H9 (cell line): ENCODE results near the gene RAI14. TPM values are rescaled to one million over a fixed set of nuclear protein-coding genes. Genes with fewer than 3 reads are reported as not detected.

ENCODE experiments used
- DNase-seq: peaks from one replicate; pipeline ENCODE4 v3.0.0-alpha.2; 2017
- H2AFZ ChIP-seq: one replicate; pipeline ENCODE4 v1.6.1; 2013; ENCODE audit warnings: mild to moderate bottlenecking, low read length, control low read depth, moderate library complexity
- H2AK5ac ChIP-seq: 2 replicates; pipeline ENCODE4 v1.6.1; 2013; ENCODE audit warnings: low read length, control low read depth, mixed read lengths; ENCODE audit not compliant: insufficient read length
- H2BK120ac ChIP-seq: one replicate; pipeline ENCODE4 v1.6.1; 2013; ENCODE audit warnings: low read depth, mild to moderate bottlenecking, low read length, control low read depth, inconsistent platforms; ENCODE audit not compliant: poor library complexity, severe bottlenecking
- H2BK12ac ChIP-seq: 2 replicates; pipeline ENCODE4 v1.6.1; 2013; ENCODE audit warnings: low read length, control low read depth, mixed read lengths, low read depth; ENCODE audit not compliant: insufficient read length
- H2BK15ac ChIP-seq: 2 replicates; pipeline ENCODE4 v1.6.1; 2013; ENCODE audit warnings: low read depth, low read length, control low read depth
- H2BK20ac ChIP-seq: one replicate; pipeline ENCODE4 v1.6.1; 2013; ENCODE audit warnings: low read depth, mild to moderate bottlenecking, low read length, control low read depth, inconsistent platforms; ENCODE audit not compliant: poor library complexity, severe bottlenecking
- H2BK5ac ChIP-seq: 2 replicates; pipeline ENCODE4 v1.6.1; 2013; ENCODE audit warnings: low read length, control low read depth, mixed read lengths; ENCODE audit not compliant: insufficient read length
- H3K14ac ChIP-seq: 2 replicates; pipeline ENCODE4 v1.6.1; 2013; ENCODE audit warnings: low read length, control low read depth; ENCODE audit not compliant: insufficient read depth
- H3K18ac ChIP-seq: 2 replicates; pipeline ENCODE4 v1.6.1; 2013; ENCODE audit warnings: low read depth, mild to moderate bottlenecking, mixed read lengths, low read length, control low read depth; ENCODE audit not compliant: insufficient read length
- H3K23ac ChIP-seq: 2 replicates; pipeline ENCODE4 v1.6.1; 2013; ENCODE audit warnings: low read length, control low read depth, mixed read lengths, low read depth; ENCODE audit not compliant: insufficient read length
- H3K23me2 ChIP-seq: 2 replicates; pipeline ENCODE4 v1.6.1; 2013; ENCODE audit warnings: low read depth, mild to moderate bottlenecking, mixed read lengths, low read length, control low read depth; ENCODE audit not compliant: insufficient read length, poor library complexity, severe bottlenecking
- H3K27ac ChIP-seq: 2 replicates; pipeline ENCODE4 v1.5.1; 2013; ENCODE audit warnings: low read length, control low read depth, mixed read lengths, low read depth; ENCODE audit not compliant: insufficient read length
- H3K27me3 ChIP-seq: 2 replicates; pipeline ENCODE4 v1.6.1; 2013; ENCODE audit warnings: low read length, control low read depth, inconsistent platforms; ENCODE audit not compliant: insufficient read depth
- H3K4ac ChIP-seq: 2 replicates; pipeline ENCODE4 v1.6.1; 2013; ENCODE audit warnings: low read depth, mild to moderate bottlenecking, control low read depth, inconsistent platforms, low read length, moderate library complexity
- H3K4me1 ChIP-seq: 2 replicates; pipeline ENCODE4 v1.6.1; 2013; ENCODE audit warnings: low read length, control low read depth, inconsistent platforms; ENCODE audit not compliant: insufficient read depth
- H3K4me2 ChIP-seq: 2 replicates; pipeline ENCODE4 v1.6.1; 2013; ENCODE audit warnings: low read length, control low read depth, mixed read lengths; ENCODE audit not compliant: insufficient read length, insufficient read depth
- H3K56ac ChIP-seq: 2 replicates; pipeline ENCODE4 v1.6.1; 2013; ENCODE audit warnings: low read depth, mild to moderate bottlenecking, mixed read lengths, low read length, control low read depth; ENCODE audit not compliant: insufficient read length
- H3K79me1 ChIP-seq: 2 replicates; pipeline ENCODE4 v1.6.1; 2013; ENCODE audit warnings: low read depth, mild to moderate bottlenecking, moderate library complexity, low read length, control low read depth, inconsistent platforms; ENCODE audit not compliant: insufficient read depth, poor library complexity, severe bottlenecking
- H3K79me2 ChIP-seq: 2 replicates; pipeline ENCODE4 v1.6.1; 2013; ENCODE audit warnings: low read length, control low read depth, inconsistent platforms; ENCODE audit not compliant: insufficient read depth
- H3K9ac ChIP-seq: 2 replicates; pipeline ENCODE4 v1.6.1; 2013; ENCODE audit warnings: low read length, control low read depth, mixed read lengths; ENCODE audit not compliant: insufficient read length; ENCODE audit errors: extremely low read depth
- H3K9me3 ChIP-seq: one replicate; pipeline ENCODE4 v1.6.1; 2013; ENCODE audit warnings: low read depth, low read length, inconsistent platforms; ENCODE audit not compliant: control insufficient read depth
- H3T11ph ChIP-seq: one replicate; pipeline ENCODE4 v1.6.1; 2013; ENCODE audit warnings: mild to moderate bottlenecking, low read length, control low read depth, inconsistent platforms
- H4K20me1 ChIP-seq: one replicate; pipeline ENCODE4 v1.6.1; 2013; ENCODE audit not compliant: control insufficient read depth, insufficient read length, insufficient read depth
- H4K5ac ChIP-seq: 2 replicates; pipeline ENCODE4 v1.6.1; 2013; ENCODE audit warnings: low read depth, mild to moderate bottlenecking, mixed read lengths, low read length, control low read depth; ENCODE audit not compliant: insufficient read length
- H4K8ac ChIP-seq: replicated peaks from 2 replicates; pipeline ENCODE4 v1.6.1; 2013; ENCODE audit warnings: low read length, control low read depth, mixed read lengths, low read depth; ENCODE audit not compliant: insufficient read length
- H4K91ac ChIP-seq: 2 replicates; pipeline ENCODE4 v1.6.1; 2013; ENCODE audit warnings: low read depth, mild to moderate bottlenecking, moderate library complexity, mixed read lengths, low read length, control low read depth; ENCODE audit not compliant: insufficient read length
- H3K27ac Mint-ChIP-seq, 3 experiments: 2 replicates in 2 of 3; 3 replicates in 1 of 3; pipeline ENCODE4 v1.8.0; 2020 to 2021; ENCODE audit warnings: mixed read lengths in 3 of 3, mild to moderate bottlenecking in 1 of 3, moderate library complexity in 1 of 3
- H3K27me3 Mint-ChIP-seq: 2 replicates; pipeline ENCODE4 v1.8.0; 2021; ENCODE audit warnings: low read depth, mild to moderate bottlenecking, moderate library complexity, mixed read lengths
- H3K36me3 Mint-ChIP-seq, 3 experiments: 2 replicates in 2 of 3; 3 replicates in 1 of 3; pipeline ENCODE4 v1.8.0; 2020 to 2021; ENCODE audit warnings: low read depth in 3 of 3, mixed read lengths in 3 of 3; ENCODE audit not compliant: insufficient read depth in 1 of 3
- H3K4me1 Mint-ChIP-seq, 2 experiments: 2 replicates each; pipeline ENCODE4 v1.8.0; 2020; ENCODE audit warnings: mixed read lengths in 2 of 2
- H3K4me3 Mint-ChIP-seq, 2 experiments: 2 replicates in 1 of 2; 3 replicates in 1 of 2; pipeline ENCODE4 v1.8.0; 2020 to 2021; ENCODE audit warnings: mild to moderate bottlenecking in 2 of 2, mixed read lengths in 2 of 2, moderate library complexity in 1 of 2
- H3K9me3 Mint-ChIP-seq, 2 experiments: 2 replicates in 1 of 2; 3 replicates in 1 of 2; pipeline ENCODE4 v1.8.0; 2020; ENCODE audit warnings: mild to moderate bottlenecking in 2 of 2, mixed read lengths in 2 of 2, moderate library complexity in 1 of 2
- CTCF ChIP-seq: fragments of 200-600 bp; sonication (generic); conservative IDR thresholded peaks from 3 replicates; pipeline ENCODE4 v1.8.0; 2021; ENCODE audit warnings: antibody characterized with exemption, mild to moderate bottlenecking
- WGBS: extraction: QIAGEN DNeasy Blood & Tissue Kit; methylation state at CpG from one replicate; pipeline ENCODE4 v1.1.7; 2013; ENCODE audit warnings: missing lambda C conversion rate, low lambda C conversion rate, mixed read lengths; ENCODE audit not compliant: insufficient read length; ENCODE audit errors: extremely low coverage; 5-methylcytosine and 5-hydroxymethylcytosine counted together
- total RNA-seq: library from RNA; stranded (reverse); gene quantifications from 2 replicates; pipeline ENCODE4 v1.2.1, GENCODE V29; 2021

The RAI14 gene
- total RNA-seq, 1 experiment from 2014 or later, result 127 TPM

- no peak overlapping the region for H3K23ac ChIP-seq
- no peak overlapping the region for H4K5ac ChIP-seq
- H3K56ac ChIP-seq, result no peak overlapping the region
- no peak overlapping the region for H4K91ac ChIP-seq
- H2AK5ac ChIP-seq, result no peak overlapping the region
- no peak overlapping the region for H3K4me2 ChIP-seq
- no peaks in the 10 kb centered on the region for H3K27me3 ChIP-seq
- DNase-seq, result no peak
- Mint-ChIP-seq H3K36me3 (peaks cover 35 to 58% (median 49%) of the 10 kb centered on the region in 3 experiments), H3K27me3 (no peaks in the 10 kb centered on the region), H3K4me3 (no peak overlapping the region), H3K27ac (no peak overlapping the region; a peak in 1 of 7 replicates), H3K9me3 (peaks cover 4% of the 10 kb centered on the region in 2 experiments; a peak in 3 of 5 replicates), H3K4me1 (peaks cover 13 to 15% of the 10 kb centered on the region in 2 experiments)
- no peak overlapping the region for H2AFZ ChIP-seq
- H3T11ph ChIP-seq, result no peak overlapping the region
- H2BK120ac ChIP-seq, result no peak overlapping the region
- no peaks in the 10 kb centered on the region for H3K23me2 ChIP-seq
- no peak for TF ChIP-seq CTCF
- WGBS, result no CpG with 5 or more reads among the region's 1 CpG
- H3K18ac ChIP-seq, result no peak overlapping the region
- no peaks in the 10 kb centered on the region for H4K20me1 ChIP-seq
- no peak overlapping the region for H3K4ac ChIP-seq
- H3K14ac ChIP-seq, result no peak overlapping the region
- no peaks in the 10 kb centered on the region for H3K79me1 ChIP-seq
- no peak overlapping the region for H2BK5ac ChIP-seq
- H2BK20ac ChIP-seq, result no peak overlapping the region
- H2BK15ac ChIP-seq, result no peak overlapping the region
- H4K8ac ChIP-seq, result no peak overlapping the region
- no peak overlapping the region for H3K9ac ChIP-seq
- H3K79me2 ChIP-seq, result no peaks in the 10 kb centered on the region
- no peaks in the 10 kb centered on the region for H3K9me3 ChIP-seq
- 0 out of 2 replicates have a peak, but pooled peaks cover 3% of the 10 kb centered on the region for H3K4me1 ChIP-seq
- H3K27ac ChIP-seq, result no peak overlapping the region
- H2BK12ac ChIP-seq, result no peak overlapping the region
Observed at GRCh38 chr5:34833090-34833489, 177.0 kb downstream of the RAI14 start.
